Stimulated activated CD4-positive, alpha-beta T cell treated with anti-CD3 and anti-CD28 coated beads, Interleukin-4, amount 100 ng/mL, for 48 hours (primary cell): ENCODE results near the gene FUT6.
"Not testable (repeated sequence)": the region's sequence is repeated elsewhere in the genome, so short reads cannot be mapped to it uniquely, and the experiment has no call there.

Experiments used
- DNase-seq, 2 donors: peaks; one replicate each; pipeline ENCODE4 v3.0.0-alpha.2; 2020; ENCODE audit warnings: low read depth in 2 of 2

The FUT6 gene

DNA sequence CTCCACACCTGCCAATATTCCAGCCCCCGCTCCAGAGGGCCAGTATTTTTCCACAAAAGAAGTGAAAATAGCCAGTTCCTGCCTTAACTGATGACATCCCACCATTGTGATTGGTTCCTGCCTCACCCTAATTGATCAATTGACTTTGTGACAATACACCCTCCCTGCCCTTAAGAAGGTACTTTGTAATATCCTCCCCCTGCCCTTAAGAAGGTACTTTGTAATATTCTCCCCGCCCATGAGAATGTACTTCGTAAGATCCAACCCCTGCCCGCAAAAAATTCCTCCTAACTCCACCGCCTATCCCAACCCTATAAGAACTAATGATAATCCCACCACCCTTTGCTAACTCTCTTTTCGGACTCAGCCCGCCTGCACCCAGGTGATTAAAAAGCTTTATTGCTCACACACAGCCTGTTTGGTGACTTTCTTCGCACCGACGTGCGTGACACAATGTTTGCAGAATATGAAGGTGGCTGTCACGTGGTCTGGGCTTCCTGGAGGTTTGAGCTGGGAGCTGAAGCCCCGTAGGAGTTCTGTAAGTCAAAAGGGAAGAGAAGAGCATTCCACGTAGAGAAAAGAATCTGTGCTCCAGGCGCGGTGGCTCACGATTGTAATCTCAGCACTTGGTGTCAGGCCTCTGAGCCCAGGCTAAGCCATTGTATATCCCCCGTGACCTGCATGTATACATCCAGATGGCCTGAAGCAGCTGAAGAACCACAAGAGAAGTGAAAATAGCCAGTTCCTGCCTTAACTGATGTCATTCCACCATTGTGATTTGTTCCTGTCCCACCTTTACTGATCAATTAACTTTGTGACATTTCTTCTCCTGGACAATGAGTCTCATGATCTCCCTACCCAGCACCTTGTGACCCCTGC lies 17.9 kb upstream of the FUT6 start:
- DNase-seq, result no peak

DNA sequence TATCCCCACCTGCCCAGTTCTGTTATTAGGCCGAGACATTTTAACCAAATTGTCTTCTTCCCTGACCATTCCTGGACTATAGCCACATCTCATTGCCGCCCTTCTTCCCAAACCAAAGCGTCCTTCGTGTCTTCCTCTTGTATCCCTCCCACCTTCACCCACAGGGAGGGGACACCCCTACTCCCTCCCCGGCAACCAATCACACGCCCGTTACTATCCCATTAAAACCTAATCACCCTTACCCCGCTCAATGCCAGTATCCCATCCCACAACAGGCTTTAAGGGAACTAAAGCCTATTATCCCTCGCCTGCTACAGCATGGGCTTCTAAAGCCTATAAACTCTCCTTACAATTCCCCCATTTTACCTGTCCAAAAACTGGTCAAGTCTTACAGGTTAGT lies 15.6 kb upstream of the FUT6 start:
- DNase-seq, result not testable (repeated sequence)

DNA sequence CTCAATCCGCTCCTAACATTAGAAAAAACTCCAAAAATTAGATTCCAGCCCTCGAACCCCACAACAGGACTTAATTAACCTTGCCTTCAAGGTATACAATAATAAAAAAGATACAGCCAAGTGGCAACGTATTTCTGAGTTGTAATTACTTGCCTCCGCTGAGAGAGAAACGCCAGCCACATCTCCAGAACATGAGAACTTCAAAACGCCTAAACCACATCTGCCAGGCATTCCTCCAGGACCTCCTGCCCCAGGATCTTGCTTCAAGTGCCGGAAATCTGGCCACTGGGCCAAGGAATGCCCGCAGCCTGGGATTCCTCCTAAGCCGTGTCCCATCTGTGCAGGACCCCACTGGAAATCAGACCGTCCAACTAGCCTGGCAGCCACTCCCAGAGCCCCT lies 14.6 kb upstream of the FUT6 start:
- not testable (repeated sequence) for DNase-seq

DNA sequence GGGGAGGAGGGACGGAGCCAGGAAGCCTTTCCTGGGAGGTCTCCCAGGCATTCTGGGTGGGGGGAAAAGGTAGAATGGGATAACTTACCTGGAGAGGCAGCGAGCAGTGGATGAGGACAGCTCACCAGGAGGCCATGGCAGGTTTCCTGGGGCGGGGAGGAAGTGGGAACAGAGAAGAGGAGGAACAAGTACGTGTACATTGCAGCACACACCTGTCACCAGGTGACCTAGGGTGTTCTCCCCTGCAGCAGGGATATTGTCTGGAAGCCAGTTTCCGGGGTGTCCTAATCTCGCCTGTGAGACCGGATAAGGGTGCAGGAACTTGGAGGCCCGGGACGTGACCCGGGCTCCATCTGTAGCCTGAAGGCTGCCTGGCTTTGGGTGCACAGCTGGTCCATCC lies 11.8 kb upstream of the FUT6 start, which contains the start of gene FUT3:
Gene FUT3 (minus strand): TSS at position 148 of the 400 bp plus-strand sequence.
- no peak for DNase-seq

DNA sequence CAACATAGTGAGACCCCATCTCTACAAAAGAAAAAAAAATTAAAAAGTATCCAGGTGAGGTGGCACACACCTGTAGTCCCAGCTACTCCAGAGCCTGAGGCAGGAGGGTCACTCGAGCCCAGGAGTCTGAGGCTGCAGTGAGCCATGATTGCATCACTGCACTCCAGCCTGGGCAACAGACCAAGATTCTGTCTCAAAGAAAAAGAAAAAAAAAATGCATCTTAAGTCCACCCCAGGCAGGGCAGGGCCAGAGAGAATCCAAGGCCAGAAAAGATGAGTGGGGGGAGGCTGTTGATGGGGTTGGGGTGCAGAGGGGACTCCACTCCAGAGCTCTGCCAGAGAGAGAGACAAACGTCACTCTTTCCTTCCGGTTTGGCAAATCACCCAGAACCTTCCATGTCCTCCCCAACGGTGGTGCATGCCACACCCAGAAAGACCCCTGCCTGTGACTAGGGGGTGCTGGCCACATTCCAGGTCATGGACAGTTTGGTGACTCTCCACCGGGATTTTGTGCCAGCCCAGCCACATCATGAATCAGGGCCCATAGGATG lies 11.3 kb upstream of the FUT6 start:
- no peak for DNase-seq

DNA sequence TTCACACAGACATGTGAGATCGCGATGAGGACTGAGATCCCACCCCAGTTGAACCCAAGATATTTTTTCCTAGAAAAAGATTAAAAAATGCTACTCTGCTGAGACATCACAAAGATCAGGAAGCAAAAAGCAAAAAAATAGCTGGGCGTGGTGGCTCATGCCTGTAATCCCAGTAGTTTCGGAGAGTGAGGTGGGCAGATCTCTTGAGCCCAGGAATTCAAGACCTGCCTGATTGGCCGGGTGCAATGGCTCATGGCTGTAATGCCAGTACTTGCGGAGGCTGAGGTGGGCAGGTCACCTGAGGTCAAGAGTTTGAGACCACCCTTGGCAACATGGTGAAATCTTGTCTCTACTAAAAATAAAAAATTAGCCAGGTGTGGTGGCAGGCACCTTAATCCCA lies 10.7 kb upstream of the FUT6 start:
- no peak for DNase-seq

DNA sequence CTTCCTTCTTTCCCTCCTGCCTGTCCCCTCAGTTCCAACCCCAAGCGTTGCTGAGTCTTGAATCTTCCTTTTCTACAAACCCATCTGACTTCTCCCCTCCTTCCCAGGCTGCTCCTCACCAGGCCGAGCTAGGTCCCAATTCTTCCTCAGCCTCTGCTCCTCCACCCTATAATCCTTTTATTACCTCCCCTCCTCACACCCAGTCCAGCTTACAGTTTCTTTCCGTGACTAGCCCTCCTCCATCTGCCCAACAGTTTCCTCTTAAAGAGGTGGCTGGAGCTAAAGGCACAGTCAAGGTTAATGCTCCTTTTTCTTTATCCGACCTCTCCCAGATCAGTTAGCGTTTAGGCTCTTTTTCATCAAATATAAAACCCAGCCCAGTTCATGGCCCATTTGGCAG lies 9.1 kb upstream of the FUT6 start:
- DNase-seq, result not testable (repeated sequence)

DNA sequence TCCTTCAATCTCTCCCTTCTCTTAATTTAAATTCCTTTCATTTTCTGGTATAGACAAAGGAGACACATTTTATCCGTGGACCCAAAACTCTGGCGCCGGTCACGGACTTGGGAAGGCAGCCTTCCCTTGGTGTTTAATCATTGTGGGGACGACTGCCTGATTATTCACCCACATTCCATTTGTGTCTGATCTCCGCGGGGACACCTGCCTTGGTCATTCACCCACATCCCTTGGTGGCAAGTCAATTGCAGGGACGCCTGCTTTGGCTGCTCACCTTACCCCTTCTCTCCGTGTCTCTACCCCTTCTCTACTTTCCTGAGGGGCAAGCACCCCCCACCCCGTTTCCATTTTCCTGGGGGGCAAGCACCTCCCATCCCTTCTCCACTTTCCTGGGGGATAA lies 8.3 kb upstream of the FUT6 start:
- not testable (repeated sequence) for DNase-seq

DNA sequence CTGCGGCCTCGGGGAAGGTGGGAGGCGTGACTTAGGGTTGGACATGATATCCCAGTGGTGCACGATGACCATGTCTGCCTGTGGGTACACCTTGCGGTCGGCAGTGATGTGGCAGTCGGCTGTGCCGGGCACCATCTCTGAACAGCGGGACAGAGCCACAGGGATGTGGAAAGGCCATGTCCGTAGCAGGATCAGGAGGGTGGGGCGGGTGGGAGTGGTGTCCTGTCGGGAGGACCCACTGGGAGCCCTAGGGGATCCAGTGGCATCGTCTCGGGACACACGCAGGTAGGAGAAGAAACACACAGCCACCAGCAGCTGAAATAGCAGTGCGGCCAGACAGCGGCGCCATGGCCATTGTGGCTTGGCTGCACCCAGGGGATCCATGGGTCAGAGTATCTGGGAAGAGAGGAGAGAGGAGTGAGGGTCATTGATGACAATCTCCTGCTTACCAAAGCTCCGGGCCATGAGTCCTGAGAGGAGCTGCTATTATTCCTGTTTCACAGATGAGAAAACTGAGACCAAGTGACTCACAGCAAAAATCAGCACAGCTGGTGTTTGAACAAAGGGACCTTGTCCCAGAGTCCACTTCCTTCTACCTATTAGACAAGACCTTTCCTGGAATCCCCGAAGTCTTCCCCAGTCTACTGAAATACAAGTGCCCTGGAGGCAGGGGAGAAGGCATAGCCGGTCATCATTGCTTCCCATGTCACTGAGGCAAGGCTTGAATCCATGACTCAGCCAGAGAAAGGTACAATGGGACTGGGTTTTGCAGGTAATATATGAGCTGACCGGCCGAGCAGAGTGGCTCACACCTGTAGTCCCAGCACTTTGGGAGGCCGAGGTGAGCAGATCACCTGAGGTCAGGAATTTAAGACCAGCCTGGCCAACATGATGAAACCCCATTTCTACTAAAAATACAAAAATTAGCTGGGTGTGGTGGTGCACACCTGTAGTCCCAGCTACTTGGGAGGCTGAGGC lies 5.2 kb upstream of the FUT6 start:
- DNase-seq, result no peak

DNA sequence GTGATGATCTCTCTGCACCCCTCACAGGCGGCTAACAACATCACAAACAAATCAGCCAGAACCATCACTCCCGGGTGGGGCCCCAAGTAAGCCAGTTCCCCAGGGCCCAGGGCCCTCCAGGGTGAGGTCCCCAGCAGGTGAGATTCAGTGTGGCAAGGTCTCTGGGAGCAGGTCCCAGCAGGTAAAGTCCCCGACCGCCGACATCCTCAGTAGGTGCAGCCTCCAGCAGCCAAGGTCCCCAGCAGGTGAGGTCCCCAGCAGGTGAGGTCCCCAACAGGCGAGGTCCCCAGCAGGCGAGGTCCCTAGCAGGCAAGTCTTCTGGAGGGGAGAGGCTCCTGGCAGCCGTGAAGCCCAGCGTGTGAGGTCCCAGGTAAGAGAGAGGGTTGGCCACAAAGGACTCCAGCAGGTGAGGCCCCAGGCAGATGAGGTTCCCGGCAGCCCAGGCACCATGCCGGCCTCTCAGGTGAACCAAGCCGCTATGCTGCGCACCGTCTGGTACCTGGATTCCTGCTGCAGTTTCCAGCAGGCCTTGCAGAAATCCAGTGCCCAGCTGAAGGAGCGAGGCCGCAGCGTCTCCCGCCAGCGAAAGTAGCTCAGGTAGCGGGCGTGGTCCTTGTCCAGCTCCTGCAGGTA lies 3.9 kb upstream of the FUT6 start:
- DNase-seq, result no peak

DNA sequence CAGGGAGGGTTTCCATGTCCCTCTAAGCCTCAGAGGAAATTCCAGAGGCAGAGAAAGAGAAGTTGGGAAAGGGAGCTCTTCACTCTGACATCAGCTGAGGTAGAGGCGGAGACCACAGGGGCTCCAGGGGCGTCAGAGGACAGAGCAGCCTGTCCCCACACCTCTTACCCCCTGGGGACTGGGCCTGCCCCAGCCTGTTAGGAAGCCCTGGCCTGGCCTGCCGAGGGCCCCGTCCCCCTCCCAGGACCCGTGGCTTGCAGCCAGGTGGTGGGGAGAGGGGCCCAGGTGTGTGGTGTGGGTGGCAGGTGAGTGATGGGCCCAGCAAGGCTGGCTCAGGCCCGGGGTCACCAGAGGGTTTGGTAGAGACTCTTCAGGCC lies 2.2 kb upstream of the FUT6 start:
- DNase-seq, result not testable (repeated sequence)

DNA sequence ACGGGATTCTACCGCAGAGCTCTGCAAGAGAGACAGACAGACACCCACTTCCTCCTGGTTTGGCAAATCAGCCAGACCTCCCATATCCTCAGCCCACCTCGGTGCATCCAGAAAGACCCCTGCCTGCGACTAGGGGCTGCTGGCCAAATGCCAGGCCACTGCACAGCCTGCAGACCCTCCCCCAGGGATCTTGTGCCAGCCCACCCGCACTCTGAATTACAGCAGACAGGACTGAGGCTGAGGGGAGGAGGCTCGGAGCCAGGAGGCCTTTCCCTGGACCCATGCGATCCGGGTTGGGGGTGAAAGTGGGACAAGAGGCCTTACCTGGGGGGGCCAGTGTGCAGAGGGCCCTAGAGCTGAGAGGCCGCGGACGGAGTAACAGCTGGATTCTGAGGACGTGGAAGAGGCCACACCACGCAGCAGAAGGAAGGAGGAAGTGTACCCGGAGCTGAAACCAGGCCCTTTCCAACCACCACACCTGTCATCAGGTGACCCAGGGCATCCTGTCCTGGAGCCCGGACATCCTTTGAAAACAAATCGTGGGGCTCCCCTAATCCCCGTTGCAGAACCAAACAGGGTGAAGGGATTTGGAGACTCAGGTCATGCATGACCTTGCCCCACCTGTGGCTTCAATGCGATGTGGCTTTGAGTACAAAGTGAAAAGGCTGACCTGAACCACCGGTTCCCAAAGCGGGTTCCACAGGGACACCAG lies 993 bp downstream of the FUT6 start:
- DNase-seq, result no peak

DNA sequence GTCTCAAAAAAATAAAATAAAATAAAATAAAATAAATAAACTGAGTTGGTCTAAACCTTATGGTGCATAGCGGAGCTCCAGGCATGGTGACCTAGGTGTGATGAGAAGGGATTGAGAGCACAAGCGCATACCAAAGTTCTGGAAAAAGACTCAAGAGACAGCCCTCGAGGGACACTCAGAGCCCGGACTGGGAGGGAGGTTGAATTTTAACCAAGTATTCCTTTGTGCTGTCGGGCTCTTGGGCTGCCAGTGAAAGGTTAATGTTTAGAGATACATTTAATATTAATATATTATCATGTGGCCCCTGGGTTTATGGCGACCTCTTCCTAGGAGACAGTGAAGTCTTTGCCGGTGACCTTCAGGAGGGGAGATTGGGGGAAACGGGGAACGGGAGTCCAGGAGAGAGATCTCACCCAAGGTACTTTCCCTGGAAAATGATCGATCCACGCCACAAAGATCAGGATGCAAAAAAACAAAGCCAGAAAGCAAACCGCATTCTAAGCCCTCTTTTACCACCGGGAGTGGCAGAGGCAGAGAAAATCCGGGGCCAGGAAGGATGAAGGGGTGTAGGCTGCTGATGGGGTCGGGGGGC lies 1.6 kb downstream of the FUT6 start:
- DNase-seq, result no peak

DNA sequence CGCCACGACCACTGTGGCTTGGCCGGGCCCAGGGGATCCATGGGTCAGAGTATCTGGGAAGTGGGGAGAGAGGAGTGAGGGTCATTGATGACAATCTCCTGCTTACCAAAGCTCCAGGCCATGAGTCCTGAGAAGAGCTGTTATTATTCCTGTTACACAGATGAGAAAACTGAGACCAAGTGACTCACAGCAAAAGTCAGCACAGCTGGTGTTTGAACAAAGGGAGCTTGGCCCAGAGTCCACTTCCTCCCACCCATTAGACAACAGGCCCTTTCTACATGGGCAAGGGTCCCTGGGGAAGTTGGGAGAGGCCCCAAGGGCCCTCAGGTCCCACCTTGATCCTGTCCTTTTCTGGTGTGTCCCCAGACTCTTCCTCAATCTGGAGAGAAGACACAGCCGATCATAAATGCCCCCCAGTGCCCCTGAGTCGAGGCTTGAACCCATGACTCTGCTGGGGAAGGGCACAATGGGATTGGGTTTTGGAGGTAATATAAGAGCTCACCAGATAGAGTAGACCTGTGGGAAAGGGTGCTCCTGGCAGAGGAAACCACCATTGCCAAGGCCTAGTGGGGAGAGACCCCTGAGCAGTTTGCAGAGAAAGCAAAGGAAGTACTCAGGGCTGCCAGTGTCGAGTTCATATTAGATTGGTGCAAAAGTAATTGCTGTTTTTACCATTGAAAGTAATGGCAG lies 6.8 kb downstream of the FUT6 start:
- no peak for DNase-seq

DNA sequence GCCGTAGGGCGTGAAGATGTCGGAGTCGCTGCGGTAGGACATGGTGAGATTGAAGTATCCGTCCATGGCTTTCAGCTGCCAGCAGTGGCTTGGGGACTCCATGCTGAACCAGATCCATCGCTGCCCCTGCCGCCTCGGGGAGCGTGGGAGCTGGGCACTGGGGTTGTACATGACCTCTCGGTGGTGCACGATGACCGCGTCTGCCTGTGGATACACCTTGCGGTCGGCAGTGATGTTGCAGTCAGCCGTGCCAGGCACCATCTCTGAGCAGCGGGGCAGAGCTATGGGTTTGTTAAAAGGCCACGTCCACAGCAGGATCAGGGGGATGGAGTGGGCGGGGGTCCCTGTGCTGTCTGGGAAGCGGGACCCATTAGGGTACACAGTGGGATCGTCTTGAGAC lies 7.4 kb downstream of the FUT6 start:
- DNase-seq, result no peak

DNA sequence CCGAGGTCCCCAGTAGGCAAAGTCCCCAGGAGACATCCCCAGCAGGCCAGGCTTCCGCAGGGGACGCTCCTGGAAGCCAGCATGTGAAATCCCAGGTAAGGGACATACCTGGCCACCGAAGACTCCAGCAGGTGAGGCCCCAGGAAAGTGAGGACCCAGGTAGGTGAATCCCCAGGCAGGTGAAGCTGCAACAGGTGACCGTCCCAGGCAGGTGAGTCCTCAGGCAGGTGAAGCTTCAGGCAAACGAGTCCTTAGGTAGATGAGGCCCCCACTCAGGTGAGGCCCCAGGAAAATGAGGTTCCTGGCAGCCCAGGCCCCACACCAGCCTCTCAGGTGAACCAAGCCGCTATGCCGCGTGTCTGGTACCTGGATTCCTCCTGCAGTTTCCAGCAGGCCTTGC lies 8.3 kb downstream of the FUT6 start:
- no peak for DNase-seq

DNA sequence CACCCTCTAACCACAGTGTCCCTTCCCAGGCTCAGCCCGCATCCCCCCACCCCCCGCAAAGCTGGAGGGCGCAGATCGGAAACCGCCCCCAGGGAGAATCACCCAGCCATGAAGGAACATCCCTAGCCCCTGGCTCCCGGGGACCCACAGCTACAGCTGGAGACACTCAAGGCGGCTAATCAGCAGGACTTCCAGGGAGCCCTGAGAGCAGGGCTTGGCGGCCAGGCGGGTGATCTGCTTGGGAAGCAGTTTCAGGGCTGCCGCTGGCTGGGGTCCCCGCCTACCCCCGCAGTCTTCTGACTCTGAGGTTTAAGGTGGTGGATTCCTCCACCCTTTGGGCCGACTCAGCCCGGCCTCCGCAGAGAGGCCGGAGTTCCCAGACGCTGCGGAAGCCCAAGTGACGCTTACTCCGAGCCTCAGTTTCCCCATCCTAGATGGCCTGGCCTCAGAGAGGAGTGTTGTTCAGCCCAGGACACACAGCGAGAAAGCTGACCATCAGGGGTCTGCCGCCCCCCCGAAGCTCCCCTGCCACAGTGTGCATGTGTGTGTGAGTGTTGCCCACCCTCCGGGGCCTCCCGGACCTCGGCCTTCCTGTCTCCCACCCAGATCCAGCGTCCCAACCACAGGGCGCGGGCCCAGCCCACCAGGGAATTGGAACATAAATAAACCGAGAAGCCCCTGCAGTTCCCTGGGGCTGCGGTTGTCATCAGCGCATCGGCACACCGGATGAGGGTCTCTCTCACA lies 9.8 kb downstream of the FUT6 start:
- DNase-seq, result no peak

DNA sequence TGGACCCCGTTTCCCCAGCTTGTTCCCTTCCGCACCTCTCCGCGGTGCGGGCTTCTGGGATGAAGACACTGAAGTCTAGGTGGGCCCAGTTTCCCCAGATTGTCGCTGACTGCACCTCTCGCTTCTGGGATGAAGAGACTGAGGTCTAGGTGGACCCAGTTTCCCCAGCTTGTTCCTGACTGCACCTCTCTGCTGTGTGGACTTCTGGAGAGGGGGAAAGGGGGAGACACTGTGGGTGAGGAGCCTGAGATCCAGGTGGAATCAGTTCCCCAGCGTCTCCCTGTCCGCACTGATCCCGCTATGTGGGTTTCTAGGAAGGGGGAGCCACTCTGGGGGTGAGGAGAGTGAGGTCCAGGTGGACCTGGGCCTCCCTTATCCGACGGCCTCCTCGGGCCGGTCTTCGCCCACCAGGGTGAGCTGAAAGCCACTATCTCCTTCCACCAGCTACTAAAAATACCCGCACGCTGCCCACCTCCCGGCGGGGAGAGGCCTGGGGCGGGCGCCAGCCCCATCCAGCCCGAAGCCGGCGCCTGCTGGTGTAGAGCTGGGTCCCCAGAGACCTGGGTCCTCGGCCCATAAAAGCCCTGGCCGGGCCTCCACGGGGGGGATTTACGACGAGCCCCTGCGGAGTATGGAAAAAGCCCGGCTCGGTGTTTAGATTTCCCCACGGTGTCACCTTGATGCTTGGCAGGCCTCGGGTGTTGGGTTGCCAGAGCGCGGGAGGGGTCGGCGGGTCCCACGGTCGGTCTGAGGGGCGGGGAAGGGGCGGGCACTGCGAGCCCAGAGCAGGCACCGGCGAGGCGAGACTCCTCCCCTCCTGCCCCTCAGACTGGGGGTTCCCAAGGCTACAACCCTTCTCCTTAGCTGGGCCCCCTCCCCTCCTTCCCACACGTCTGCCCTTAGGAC lies 10.6 kb downstream of the FUT6 start:
- peak in 1 of 2 donors; percentile 25 for DNase-seq
